GM18498 (cell line): ENCODE data around the gene KRTAP10-7.
"Not testable (repeated sequence)": the region's sequence is repeated elsewhere in the genome, so short reads cannot be mapped to it uniquely, and the experiment has no call there.

Experiments used
- ATAC-seq: cut with Tn5 transposase; IDR thresholded peaks from one replicate; pipeline ENCODE4 v1.9.1; 2021; ENCODE audit warnings: mild to moderate bottlenecking, moderate library complexity; ENCODE audit not compliant: unreplicated experiment

KRTAP10-7 gene

DNA sequence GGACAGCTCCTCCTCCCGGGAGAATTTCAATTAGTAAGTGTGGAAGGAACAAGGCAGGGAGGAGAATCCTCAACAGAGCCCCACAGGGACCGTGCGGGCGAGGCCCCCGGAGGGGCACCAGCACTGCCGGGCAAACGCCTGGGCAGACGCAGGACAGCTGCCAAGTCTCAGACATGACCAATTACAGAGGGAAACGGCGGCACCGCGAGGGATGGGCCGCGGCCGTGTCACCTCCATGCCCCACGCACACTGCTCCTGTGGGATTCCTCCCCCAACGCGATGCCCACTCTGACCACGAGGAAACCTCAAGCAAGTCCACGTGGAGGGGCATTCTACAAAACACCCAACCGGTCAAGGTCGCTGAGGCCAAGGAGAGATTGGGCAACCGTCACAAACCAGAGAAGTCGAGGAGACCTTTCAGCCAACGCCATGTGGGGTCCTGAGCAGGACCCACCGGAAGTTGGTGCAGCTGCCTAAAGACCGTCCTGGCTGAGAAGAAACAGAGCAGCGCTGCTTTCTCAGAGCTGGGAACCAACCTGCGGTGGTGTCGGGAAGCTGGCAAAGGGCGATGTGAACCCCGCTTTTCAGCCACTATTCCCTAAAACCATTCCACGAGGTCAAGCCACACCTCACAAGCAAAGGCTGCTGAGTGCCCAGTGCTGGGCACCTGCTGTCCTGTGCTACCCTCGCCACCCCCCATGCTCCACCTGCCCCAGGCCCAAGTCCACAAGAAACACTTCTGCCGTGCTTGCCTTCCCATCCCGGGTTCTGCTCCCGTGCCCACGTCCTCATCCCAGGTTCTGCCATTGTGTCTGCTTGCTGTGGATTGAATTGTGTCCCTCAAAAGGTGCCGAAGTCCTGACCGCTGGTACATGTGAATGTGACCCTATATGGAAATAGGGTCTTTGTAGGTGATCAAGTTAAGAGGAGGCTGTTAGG lies 28.3 kb upstream of the KRTAP10-7 start:
- ATAC-seq = no peak

DNA sequence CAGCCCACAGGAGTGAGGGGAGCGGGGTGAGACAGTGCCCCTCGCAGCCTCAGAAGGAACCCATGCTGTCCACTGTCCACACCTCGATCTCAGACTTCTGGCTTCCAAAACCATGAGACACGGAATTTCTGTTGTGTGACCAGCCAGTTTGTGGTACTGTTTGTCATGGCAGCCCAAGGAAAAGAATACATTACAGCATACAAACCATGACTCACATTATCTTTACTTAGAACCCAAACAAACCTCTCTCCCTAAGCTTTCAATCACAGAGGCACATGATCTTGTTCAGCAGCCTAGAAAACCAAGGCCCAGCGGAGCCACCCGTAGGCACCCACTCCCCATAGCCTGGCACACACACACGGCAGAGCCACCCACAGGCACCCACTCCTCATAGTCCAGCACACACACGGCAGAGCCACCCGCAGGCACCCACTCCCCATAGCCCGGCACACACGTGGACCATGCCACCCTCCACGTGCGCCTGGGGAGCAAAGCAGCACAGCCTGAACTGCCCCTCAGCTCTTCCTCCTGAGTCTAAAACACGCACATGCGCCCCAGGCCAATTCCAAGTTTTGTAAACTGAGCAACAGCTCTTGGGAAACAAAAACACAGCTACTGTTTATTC lies 27.3 kb upstream of the KRTAP10-7 start:
- ATAC-seq = no peak

GRCh38 chr21:44573630-44574456 lies 26.6 kb upstream of the KRTAP10-7 start, which contains the start of gene KRTAP10-4:
TSS of gene KRTAP10-4 (plus strand) at chr21:44573729. CDS start at chr21:44573759, 30 bp downstream.
- ATAC-seq = not testable (repeated sequence)

- ATAC-seq = no peak
These were observed 25.7 kb upstream of the KRTAP10-7 start for GRCh38 chr21:44574457-44575306.

- no peak for ATAC-seq
These were observed 24.9 kb upstream of the KRTAP10-7 start for GRCh38 chr21:44575307-44576024.

DNA sequence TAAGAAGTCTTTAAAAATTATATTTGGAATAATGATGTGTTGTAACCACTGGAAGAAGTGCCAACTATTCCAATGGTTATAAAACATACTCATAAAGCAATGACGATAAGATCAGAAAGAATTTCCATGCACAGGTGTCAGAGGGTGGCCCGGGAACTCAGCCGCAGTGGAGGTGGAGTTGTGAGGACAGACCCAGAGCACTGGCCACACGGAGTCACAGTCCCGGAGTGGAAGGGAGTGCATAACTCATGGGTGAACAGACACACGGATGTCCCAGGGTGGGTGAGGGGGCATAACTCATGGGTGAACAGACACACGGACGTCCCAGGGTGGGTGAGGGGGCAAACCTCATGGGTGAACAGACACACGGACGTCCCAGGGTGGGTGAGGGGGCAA lies 24.4 kb upstream of the KRTAP10-7 start:
- ATAC-seq = no peak

- ATAC-seq = no peak
These were observed 21.9 kb upstream of the KRTAP10-7 start for GRCh38 chr21:44578371-44579055.

DNA sequence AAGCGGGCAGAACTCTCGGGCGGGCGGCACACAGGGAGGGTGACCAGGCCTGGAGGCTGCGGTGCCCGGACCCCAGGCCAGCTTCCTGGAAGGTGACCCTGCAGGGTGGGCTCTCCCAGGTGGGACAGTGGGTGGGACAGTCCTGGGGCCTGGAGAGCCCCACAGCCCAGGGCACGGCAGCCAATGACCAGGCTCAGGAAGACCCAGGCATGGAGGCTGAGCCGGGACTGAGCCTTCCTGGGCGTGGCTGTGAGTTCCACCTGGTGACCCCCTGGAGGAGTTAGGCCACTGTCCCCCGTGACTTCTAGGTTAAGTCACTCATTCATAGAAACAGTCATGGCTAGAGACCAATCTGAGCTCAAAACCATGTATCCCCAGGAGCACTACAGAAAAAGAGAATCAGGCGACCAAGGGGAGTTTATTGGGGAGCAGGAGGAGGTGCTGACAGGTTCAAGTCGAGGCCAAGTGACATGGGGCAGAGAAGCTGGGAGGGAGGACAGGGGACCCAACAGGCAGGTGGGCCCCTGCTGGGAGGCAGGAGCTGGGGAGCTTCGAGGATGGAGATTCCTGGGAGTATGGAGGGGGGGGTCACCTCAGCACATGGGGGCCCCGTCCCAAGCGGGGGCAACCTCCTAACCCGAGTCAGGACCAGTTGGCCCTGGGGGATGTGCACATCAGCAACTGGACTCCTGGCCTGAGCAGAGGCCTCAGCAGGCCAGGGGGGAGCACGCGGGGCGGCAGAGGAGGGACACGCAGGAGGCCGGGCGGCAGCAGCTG lies 21.2 kb upstream of the KRTAP10-7 start:
- ATAC-seq = no peak

DNA sequence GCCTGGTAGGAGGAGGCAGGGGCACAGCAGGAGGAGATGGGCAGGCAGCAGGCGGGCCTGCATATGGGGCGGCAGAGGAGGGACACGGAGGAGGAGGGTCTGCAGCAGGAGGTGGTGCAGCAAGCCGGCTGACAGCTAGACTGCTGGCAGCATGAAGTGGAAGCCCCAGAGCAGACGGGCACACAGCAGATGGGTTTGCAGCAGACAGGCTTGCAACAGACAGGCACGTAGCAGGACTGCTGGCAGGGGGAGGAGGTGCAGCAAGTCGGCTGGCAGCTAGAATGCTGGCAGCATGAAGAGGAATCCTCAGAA lies 20.6 kb upstream of the KRTAP10-7 start:
- no peak for ATAC-seq

DNA sequence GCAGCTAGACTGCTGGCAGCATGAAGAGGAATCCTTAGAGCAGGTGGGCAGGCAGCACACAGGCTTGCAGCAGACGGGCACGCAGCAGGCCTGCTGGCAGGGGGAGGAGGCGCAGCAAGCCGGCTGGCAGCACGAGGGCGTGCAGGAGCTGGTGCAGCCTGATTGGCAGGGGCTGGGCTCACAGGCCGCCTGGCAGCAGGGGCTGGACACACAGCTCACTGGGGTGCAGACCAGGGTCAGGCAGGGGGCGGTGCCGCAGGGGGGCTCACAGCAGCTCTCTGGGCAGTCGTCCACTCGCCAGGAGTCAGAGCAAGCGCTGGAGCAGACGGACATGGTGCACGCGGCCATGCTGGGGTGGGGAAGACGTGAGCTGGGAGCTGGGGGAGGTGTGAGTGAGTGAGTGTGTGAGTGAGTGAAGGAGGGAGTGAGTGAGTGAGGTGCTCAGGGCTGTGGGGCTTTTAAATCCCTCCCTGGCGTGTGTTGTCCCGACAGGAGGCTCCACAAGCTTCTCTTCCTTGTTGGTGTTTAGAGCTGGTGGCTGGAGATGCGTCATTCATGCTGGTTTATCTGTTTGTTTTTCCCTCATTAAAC lies 20.1 kb upstream of the KRTAP10-7 start, which contains the start of gene KRTAP10-5:
Gene KRTAP10-5 (minus strand): TSS at position 374 of the 591 bp plus-strand sequence. CDS start 26 bp downstream, at position 348.
- not testable (repeated sequence) for ATAC-seq

- no peak for ATAC-seq
These were observed 19.2 kb upstream of the KRTAP10-7 start for GRCh38 chr21:44581158-44581557.

DNA sequence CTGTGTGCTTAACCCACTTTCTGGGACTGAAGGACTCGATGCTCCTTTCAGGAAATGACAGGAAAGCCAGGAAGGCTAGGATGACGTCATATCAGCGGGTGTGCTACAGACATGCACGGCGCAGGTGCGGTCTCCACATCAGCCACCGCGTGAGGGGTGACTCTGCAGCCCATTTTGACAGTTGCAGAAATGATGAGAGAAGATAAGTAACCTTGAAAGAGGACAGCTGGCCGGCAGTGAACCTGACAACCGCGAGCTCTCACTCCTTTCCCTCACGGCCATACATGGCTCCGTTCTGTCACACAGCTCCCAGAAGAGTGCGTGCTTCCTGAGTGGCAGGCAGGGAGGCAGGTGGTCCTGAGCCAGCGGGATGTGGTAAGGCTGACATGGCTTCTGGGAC lies 18.3 kb upstream of the KRTAP10-7 start:
- no peak for ATAC-seq

DNA sequence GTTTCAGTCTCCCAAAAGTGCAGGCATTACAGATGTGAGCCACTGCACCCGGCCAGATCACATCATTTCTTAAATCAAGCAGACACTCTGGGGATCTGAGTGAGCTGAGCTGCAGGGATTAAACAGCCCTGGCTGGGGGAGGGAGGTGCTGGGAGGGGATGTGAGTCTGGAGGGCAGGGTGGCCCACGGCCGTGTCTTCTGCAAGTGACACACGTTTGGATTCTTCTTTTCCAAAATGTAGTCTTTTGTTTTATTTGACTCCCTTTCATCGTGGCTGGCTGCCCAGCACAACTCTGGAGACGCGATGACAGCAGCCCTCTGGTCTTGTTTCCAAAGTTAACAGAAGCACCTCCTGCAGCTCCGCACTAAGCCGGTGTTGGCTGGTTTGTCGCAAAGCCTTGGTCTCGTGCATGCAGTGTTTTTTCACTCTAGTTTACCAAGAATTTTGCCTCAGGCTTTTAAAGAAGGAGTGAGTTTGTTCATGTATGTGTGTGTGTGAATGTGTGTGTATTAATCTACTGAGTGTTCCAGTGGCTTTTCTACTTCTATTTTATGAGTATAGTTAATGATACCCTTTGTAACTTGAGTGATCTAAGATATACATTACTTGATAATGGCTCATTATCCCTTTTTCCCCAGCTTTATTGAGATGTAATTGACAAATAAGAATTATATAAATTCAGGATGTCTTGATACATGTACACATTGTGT lies 17.2 kb upstream of the KRTAP10-7 start:
- ATAC-seq = no peak

- no peak for ATAC-seq
These were observed 16.6 kb upstream of the KRTAP10-7 start for GRCh38 chr21:44583800-44584147.

GRCh38 chr21:44585892-44586291 lies 14.5 kb upstream of the KRTAP10-7 start:
- ATAC-seq = no peak

DNA sequence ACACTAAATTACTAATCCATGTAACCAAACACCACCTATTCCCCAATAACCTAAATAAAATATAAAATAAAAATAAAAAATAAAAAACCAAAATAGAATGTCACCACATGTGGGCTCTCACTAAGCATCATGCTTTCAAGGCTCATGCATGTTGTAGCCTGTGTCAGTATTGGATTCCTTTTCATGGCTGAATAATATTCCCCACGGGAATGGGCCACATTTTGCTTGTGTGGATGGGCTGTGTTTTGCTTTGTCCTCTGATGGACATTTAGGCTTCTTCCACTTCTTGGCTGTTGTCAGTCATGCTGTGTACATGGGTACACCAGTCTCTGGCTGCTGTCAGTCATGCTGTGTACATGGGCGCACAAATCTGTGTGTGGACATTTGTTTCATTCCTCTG lies 11.3 kb upstream of the KRTAP10-7 start:
- no peak for ATAC-seq

DNA sequence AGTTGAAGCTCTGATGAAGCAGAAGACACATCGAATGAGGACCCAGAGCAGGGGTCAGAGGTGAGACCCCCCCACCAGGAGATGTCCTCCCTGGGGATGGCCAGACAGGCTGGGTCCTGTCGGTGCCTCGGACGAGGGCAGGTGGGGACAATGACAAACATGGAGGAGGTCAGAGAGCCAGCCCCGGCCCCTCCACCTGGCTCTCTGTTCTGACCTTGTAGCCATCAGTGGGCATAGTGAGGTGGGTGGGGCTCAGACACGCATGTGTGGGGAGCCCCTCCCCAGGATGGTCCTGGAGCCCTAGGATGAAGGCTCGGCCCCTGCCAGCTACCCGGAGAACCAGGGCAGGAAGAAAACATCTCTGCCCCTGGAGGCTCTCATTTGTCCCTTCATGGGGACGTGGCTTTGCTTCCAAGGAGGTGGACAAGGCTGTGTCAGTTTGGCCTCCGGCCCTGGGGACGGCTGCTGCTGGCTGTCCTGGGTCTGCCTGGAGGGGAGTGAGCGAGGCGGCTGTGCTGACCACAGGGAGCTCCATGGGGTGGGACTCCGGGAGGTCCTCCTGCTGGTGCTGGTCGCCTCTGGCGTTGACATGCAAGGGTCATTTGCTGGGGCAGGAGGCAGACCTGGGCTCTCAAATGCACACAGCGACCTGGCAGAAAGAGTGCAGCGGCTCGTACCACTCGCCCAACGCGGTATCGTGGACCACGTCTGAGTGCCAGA lies 10.7 kb upstream of the KRTAP10-7 start:
- no peak for ATAC-seq
